HG03196 (cell line): ENCODE measurements around the gene ACBD6.
"Not testable (repeated sequence)": the region's sequence is repeated elsewhere in the genome, so short reads cannot be mapped to it uniquely, and the experiment has no call there.

ENCODE experiments used
- ATAC-seq: cut with Tn5 transposase; IDR thresholded peaks from one replicate; pipeline ENCODE4 v1.9.1; 2021; ENCODE audit not compliant: unreplicated experiment

ACBD6 gene

GRCh38 chr1:180497826-180498225 lies 4.6 kb downstream of the ACBD6 start:
- no peak for ATAC-seq

DNA sequence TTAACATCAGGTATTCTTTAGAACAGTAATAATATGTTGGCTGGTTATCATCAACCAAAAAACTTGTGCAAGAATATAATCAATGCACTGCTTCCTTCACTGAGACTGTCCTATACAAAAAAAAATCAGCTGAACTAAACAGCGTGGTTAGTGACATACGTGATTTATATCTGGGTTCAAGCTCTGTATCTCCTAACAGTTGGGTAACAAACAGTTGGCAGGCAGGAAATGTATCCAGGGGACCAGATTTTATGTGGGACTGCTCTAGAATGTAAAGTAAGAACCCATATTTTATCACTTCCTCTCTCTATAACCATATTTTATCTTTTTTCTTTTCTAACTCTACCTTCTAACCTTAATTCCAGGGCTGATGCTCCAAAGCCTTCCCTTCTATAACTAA lies 8.0 kb downstream of the ACBD6 start:
- no peak for ATAC-seq

- ATAC-seq, result no peak
These were observed 12.4 kb downstream of the ACBD6 start for GRCh38 chr1:180489976-180490375.

DNA sequence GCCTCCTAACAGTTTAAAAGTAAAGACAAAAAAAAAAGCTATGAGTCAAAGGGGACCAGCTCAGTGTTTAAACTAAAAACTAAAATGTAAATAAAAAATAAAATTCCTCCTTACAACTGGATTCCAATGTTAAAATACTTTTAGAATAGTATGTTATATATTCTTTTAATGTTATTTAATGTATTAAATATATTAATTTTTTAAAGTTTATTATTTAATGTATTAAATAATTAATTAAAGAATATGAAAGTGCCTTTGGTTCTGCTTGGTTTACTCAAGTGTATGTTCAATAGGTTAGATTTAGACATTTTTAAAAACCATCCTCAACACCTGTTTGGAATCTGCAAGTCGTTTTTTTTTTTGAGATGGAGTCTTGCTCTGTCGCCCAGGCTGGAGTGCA lies 13.1 kb downstream of the ACBD6 start:
- no peak for ATAC-seq

GRCh38 chr1:180488661-180489060 lies 13.7 kb downstream of the ACBD6 start:
- ATAC-seq, result no peak

- ATAC-seq, result no peak
These were observed 16.3 kb downstream of the ACBD6 start for GRCh38 chr1:180486092-180486491.

DNA sequence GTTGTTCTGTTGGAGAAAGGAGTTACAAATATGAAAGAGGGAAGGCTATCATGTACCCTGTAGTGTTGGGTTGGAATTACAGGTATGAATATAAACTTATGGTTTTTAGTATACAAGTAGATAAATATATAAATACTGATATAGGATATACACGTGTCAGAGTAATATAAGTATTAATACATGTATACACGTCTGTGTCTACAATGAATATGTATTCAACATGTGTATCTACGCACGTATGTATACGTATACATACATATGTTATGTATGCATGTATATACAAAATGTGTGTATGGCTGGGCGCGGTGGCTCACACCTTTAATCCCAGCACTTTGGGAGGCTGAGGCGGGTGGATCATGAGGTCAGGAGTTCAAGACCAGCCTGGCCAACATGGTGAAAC lies 17.9 kb downstream of the ACBD6 start:
- ATAC-seq, result no peak

- no peak for ATAC-seq
These were observed 19.7 kb downstream of the ACBD6 start for GRCh38 chr1:180482425-180483275.

GRCh38 chr1:180470031-180470430 lies 32.3 kb downstream of the ACBD6 start:
- ATAC-seq, result no peak

DNA sequence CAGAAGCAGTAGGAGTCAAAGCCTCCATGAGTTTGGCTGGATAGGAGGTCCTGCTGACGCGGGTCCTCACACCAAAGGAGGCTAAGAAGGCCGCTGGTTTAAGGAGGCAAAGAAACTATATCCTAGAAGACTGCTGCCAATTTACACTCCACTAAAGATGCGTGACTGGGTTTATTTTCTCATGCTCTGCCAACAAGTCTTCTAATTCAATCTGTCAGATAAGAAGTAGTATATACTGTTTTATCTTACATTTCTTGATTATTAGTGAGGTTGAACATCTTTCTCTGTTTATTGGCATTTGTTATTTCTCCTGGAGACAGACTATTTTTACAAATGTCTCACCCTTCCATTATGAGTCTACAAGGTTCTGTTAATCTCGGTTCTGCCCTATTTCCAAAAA lies 34.1 kb downstream of the ACBD6 start:
- ATAC-seq, result no peak

DNA sequence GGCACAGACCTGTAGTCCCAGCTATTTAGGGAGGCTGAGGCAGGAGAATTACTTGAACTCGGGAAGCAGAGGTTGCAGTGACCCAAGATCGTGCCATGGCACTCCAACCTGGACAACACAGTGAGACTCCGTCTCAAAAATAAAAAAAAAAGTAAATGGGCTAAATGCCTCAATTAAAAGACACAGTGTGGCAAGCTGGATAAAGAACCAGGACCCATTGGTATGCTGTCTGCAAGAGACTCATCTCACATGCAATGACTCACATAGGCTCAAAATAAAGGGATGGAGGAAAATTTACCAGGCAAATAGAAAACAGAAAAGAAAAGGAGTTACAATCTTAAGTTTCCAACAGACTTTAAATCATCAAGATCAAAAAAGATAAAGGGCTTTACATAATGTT lies 40.3 kb downstream of the ACBD6 start:
- ATAC-seq, result no peak

- ATAC-seq, result not testable (repeated sequence)
These were observed 40.7 kb downstream of the ACBD6 start for GRCh38 chr1:180461682-180462081.

- no peak for ATAC-seq
These were observed 43.6 kb downstream of the ACBD6 start for GRCh38 chr1:180458807-180459206.

DNA sequence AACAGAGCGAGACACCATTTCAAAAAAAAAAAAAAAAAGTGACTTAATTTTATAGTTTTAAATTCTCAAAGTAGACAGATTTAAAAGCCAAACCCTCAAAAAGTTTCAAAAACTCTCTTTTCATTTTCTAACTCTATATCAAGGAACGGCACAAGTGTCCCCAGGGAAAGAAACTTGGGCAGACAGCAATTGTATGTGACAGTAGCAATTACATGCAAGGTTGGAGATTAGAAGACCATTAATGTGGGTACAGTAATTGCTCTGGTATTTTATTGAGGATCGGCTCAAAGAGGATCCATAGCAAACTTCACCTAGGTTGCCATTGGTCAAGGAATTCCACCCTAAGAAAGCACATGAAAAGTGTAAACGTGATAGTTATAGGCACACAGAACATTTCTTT lies 46.2 kb downstream of the ACBD6 start:
- no peak for ATAC-seq

GRCh38 chr1:180451504-180451903 lies 50.9 kb downstream of the ACBD6 start:
- no peak for ATAC-seq

GRCh38 chr1:180444522-180444921 lies 57.9 kb downstream of the ACBD6 start:
- no peak for ATAC-seq

GRCh38 chr1:180440335-180440734 lies 62.0 kb downstream of the ACBD6 start:
- no peak for ATAC-seq

GRCh38 chr1:180435566-180435965 lies 66.8 kb downstream of the ACBD6 start:
- no peak for ATAC-seq

DNA sequence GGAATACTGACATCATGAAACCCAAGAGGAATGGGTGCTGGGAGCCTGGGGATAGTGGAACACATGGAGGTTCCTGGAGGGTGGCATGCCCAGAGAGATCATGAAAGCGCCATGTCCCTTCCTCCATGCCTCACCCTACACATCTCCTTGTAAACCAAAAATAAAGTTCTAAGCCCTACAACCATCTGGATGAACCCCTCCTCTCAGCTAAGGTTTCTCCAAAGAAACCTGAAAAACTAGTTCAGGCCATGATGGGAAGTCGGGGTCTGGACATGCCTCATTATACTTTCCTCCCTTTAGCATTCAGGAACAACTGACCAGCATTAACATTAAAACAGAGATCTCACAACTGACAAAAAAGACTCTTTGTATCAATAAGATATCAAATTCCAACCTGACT lies 68.5 kb downstream of the ACBD6 start:
- ATAC-seq, result no peak

DNA sequence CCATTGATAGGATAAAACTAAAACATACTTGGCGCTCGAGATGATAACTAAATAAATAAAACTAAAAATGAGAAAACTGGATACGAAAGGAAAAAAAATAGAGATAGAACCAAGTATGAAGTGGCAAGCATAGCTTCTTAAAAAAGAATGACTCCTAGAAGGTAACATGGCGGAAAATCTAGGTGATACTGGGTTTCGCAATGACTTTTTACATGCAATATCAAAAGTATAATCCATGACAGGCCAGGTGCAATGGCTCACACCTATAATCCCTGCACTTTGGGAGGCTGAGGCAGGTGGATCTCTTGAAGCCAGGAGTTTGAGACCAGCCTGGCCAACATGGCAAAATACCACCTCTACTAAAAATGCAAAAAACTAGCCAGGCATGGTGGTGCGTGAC lies 70.7 kb downstream of the ACBD6 start:
- ATAC-seq, result no peak

- ATAC-seq, result no peak
These were observed 73.3 kb downstream of the ACBD6 start for GRCh38 chr1:180428782-180429695.

DNA sequence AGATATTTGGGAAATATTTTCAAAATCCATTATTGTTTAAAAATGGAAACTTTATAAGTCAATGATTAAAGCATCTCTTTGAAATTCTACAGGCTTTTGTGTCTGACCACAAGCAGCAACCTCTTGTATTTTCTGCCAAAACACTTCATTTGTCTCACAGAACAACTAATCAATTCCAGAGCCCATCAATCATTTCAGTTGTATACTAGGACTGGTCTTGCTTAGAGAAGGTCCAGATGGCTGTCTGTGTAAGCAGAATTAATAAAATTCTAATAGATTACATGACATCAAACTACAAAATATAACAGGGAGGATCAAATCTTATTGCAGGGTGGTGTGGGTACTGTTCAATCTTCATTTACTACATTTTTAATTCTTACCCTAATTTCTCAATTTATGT lies 76.4 kb downstream of the ACBD6 start:
- no peak for ATAC-seq
